Measurements from ENCODE around the gene DTYMK.

Gene DTYMK

GRCh38 chr2:241703032-241703604 is 16.5 kb upstream of the DTYMK start:
- DNase-seq: peak; percentile 22

GRCh38 chr2:241702155-241703031 is 15.8 kb upstream of the DTYMK start:
- DNase-seq: peak; percentile 83

GRCh38 chr2:241701399-241702154 is 15.0 kb upstream of the DTYMK start, which contains the start of gene ING5:
Gene ING5 (plus strand): TSS chr2:241702039. CDS start chr2:241702066, 27 bp downstream.
- DNase-seq: peak; percentile 95

- no peak for DNase-seq
These were observed 14.5 kb upstream of the DTYMK start for GRCh38 chr2:241701149-241701398.

- DNase-seq: no peak
These were observed 9.0 kb upstream of the DTYMK start for GRCh38 chr2:241695651-241696050.

- peak; percentile 75 for DNase-seq
These were observed 5.8 kb upstream of the DTYMK start for GRCh38 chr2:241692448-241692847.

GRCh38 chr2:241690202-241690717 is 3.6 kb upstream of the DTYMK start:
- no peak for DNase-seq

- DNase-seq: no peak
These were observed 2.7 kb upstream of the DTYMK start for GRCh38 chr2:241689306-241689705.

GRCh38 chr2:241686324-241686649 is 328 bp downstream of the DTYMK start:
- no peak for DNase-seq

GRCh38 chr2:241680827-241681599 is 5.6 kb downstream of the DTYMK start:
- peak; percentile 77 for DNase-seq

- no peak for DNase-seq
These were observed 6.6 kb downstream of the DTYMK start for GRCh38 chr2:241680044-241680443.

GRCh38 chr2:241678784-241679540 is 7.7 kb downstream of the DTYMK start:
- DNase-seq: no peak

GRCh38 chr2:241678307-241678706 is 8.3 kb downstream of the DTYMK start:
- DNase-seq: no peak

GRCh38 chr2:241677392-241677791 is 9.2 kb downstream of the DTYMK start:
- no peak for DNase-seq

- no peak for DNase-seq
These were observed 9.9 kb downstream of the DTYMK start for GRCh38 chr2:241676665-241677064.

- DNase-seq: no peak
These were observed 10.7 kb downstream of the DTYMK start for GRCh38 chr2:241675885-241676284.

- peak; percentile 8 for DNase-seq
These were observed 12.6 kb downstream of the DTYMK start for GRCh38 chr2:241673797-241674725.

- DNase-seq: no peak
These were observed 13.4 kb downstream of the DTYMK start for GRCh38 chr2:241673189-241673663.

GRCh38 chr2:241672243-241673188 is 14.1 kb downstream of the DTYMK start:
- DNase-seq: no peak

Data from fibroblast of skin of scalp (primary cell).